GM12891 (cell line): ENCODE results near the gene EFEMP2.

Source experiments
- POLR2A ChIP-seq: IDR thresholded peaks from 2 replicates; pipeline ENCODE4 v1.6.1; 2011; ENCODE audit warnings: low read depth, low read length, control low read depth
- POLR2AphosphoS5 ChIP-seq: IDR thresholded peaks from 2 replicates; pipeline ENCODE4 v1.6.1; 2011; ENCODE audit warnings: low read depth, low read length, control low read depth
- POU2F2 ChIP-seq: IDR thresholded peaks from 2 replicates; pipeline ENCODE4 v1.6.1; 2011; ENCODE audit warnings: low read depth, mild to moderate bottlenecking, control low read depth, low read length, moderate library complexity
- SPI1 ChIP-seq: IDR thresholded peaks from 2 replicates; pipeline ENCODE4 v1.6.1; 2011; ENCODE audit warnings: low read depth, low read length, control low read depth
- TAF1 ChIP-seq: IDR thresholded peaks from 2 replicates; pipeline ENCODE4 v1.6.1; 2011; ENCODE audit warnings: low read depth, low read length, control low read depth

- TF ChIP-seq POLR2A (no peak; the same call in 1 of the 2 replicates), POLR2AphosphoS5 (0 out of 2 replicates have a peak, but pooled peaks have one; percentile 52), TAF1 (no peak), SPI1 (no peak), POU2F2 (0 out of 2 replicates have a peak, but pooled peaks have one; percentile 26)
Measured at GRCh38 chr11:65868907-65869306, 3.7 kb downstream of the EFEMP2 start.
